Measurements from ENCODE around the gene BTBD6.

DNA sequence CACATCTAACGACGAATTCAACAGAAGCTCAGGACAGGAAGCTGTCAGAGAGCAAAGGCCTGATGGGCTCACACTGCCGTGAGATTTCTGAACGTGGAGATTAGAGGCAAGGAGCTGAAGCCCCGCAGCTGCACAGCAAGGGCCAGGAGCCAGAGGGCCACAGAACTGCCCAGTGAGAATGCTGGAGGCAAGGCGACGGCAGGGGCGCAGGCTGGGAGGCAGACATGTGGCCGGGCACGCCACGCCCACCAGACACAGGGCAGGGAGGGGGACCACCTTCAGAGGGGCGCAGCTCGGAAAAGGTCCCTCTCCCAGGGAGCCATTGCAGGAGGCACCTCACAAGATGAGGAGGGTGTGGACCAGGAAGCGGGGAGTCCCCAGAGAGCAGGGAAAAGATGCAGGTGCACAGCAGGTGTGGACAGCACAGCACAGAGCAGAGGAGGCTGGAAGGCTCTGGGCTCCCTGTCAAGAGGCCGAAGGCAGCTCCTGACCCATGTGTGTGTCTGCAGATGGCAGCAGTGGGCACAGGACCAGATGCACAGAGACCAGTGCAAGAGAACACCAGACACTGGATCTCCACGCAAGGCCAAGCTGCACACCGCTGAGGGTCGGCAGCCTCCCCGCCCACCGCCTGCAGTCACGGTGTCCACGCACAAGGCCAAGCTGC, 23.0 kb downstream of the BTBD6 start:
- no peak for TF ChIP-seq POLR2A (IDR thresholded peaks at IDR 0.05)
- TF ChIP-seq, protein P1, sequence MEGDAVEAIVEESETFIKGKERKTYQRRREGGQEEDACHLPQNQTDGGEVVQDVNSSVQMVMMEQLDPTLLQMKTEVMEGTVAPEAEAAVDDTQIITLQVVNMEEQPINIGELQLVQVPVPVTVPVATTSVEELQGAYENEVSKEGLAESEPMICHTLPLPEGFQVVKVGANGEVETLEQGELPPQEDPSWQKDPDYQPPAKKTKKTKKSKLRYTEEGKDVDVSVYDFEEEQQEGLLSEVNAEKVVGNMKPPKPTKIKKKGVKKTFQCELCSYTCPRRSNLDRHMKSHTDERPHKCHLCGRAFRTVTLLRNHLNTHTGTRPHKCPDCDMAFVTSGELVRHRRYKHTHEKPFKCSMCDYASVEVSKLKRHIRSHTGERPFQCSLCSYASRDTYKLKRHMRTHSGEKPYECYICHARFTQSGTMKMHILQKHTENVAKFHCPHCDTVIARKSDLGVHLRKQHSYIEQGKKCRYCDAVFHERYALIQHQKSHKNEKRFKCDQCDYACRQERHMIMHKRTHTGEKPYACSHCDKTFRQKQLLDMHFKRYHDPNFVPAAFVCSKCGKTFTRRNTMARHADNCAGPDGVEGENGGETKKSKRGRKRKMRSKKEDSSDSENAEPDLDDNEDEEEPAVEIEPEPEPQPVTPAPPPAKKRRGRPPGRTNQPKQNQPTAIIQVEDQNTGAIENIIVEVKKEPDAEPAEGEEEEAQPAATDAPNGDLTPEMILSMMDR (IDR thresholded peaks at IDR 0.05 in 4 of 5, conservative IDR thresholded peaks at IDR 0.05 in 1 of 5): no peak
